ENCODE data around the gene SRY. TPM values are rescaled to one million over a fixed set of nuclear protein-coding genes. Genes with fewer than 3 reads are reported as not detected.
A peak's percentile ranks its signal among the peaks of the same experiment; 100 is the strongest.

SRY gene
- total RNA-seq, 5 donors from 2014 or later (not counting 1 experiment from before 2014, with no cell fraction given), result not detected

- Histone ChIP-seq H3K4me3 (ENCODE audit: control insufficient read depth in 1 of 2, extremely low read depth in 1 of 2, low read length in 1 of 2) (no peak overlapping the region), H3K9me3 (no peaks in the 10 kb centered on the region), H3K27ac (ENCODE audit: low read length) (no peak overlapping the region), H3K27me3 (replicated peaks in 1 of 2; ENCODE audit: control insufficient read depth in 2 of 2, extremely low read depth in 1 of 2, insufficient read depth in 2 of 2, low read length in 1 of 2) (no peaks in the 10 kb centered on the region), H3K4me1 (ENCODE audit: control insufficient read depth in 1 of 2, extremely low read depth in 1 of 2, insufficient read depth in 2 of 2, low read length in 2 of 2) (no peaks in the 10 kb centered on the region), H3K36me3 (ENCODE audit: control insufficient read depth in 2 of 2, extremely low read depth in 1 of 2, insufficient read depth in 1 of 2, low read length in 1 of 2) (no peaks in the 10 kb centered on the region)
- Mint-ChIP-seq H3K9me3 (no peaks in the 10 kb centered on the region), H3K27ac (no peak overlapping the region), H3K27me3 (no peaks in the 10 kb centered on the region), H3K4me3 (no peak overlapping the region), H3K4me1 (peaks cover 0 to 5% (median 0%) of the 10 kb centered on the region in 3 donors), H3K36me3 (no peaks in the 10 kb centered on the region)
- peak in 1 of 35 experiments; percentile 2 for DNase-seq
- WGBS (ENCODE audit: insufficient coverage), result no CpG with 5 or more reads among the region's 2 CpGs
- POLR2A ChIA-PET, result no interaction called here
- no peak for ATAC-seq (replicated peaks in 1 of 4)
- CTCF ChIA-PET, result no interaction called here
Observed at GRCh38 chrY:2800246-2800645, 12.8 kb upstream of the SRY start.

GRCh38 chrY:2797991-2798390, 10.5 kb upstream of the SRY start:
- Mint-ChIP-seq H3K36me3 (no peaks in the 10 kb centered on the region), H3K4me1 (peaks cover 0 to 5% (median 0%) of the 10 kb centered on the region in 3 donors), H3K27ac (no peak overlapping the region), H3K4me3 (no peak overlapping the region), H3K9me3 (no peaks in the 10 kb centered on the region), H3K27me3 (peaks cover 0 to 5% of the 10 kb centered on the region in 2 donors)
- ChIA-PET POLR2A (no interaction called here), CTCF (no interaction called here)
- no peaks in the 10 kb centered on the region for H3K4me1 ChIP-seq (ENCODE audit: control insufficient read depth in 1 of 2, extremely low read depth in 1 of 2, insufficient read depth in 2 of 2, low read length in 2 of 2)
- no peak overlapping the region for H3K27ac ChIP-seq (ENCODE audit: low read length)
- no peaks in the 10 kb centered on the region for H3K36me3 ChIP-seq (ENCODE audit: control insufficient read depth in 2 of 2, extremely low read depth in 1 of 2, insufficient read depth in 1 of 2, low read length in 1 of 2)
- DNase-seq, result no peak
- no peaks in the 10 kb centered on the region for H3K27me3 ChIP-seq (replicated peaks in 1 of 2; ENCODE audit: control insufficient read depth in 2 of 2, extremely low read depth in 1 of 2, insufficient read depth in 2 of 2, low read length in 1 of 2)
- no peak for ATAC-seq (replicated peaks in 1 of 4)
- H3K4me3 ChIP-seq (ENCODE audit: control insufficient read depth in 1 of 2, extremely low read depth in 1 of 2, low read length in 1 of 2), result no peak overlapping the region
- no peaks in the 10 kb centered on the region for H3K9me3 ChIP-seq

GRCh38 chrY:2796977-2797523, 9.6 kb upstream of the SRY start:
- no peak for ATAC-seq (replicated peaks in 1 of 4)

GRCh38 chrY:2789756-2790155, 2.3 kb upstream of the SRY start:
- DNase-seq (no peak), ATAC-seq (replicated peaks in 1 of 4) (no peak)
- H3K4me1 Mint-ChIP-seq, result peaks cover 0 to 8% (median 0%) of the 10 kb centered on the region in 3 donors
- WGBS (ENCODE audit: insufficient coverage), result 44% methylated on average over 10 of the region's 33 CpGs
- no peak overlapping the region for H3K27ac Mint-ChIP-seq
- Histone ChIP-seq H3K9me3 (no peaks in the 10 kb centered on the region), H3K27ac (ENCODE audit: low read length) (no peak overlapping the region), H3K36me3 (ENCODE audit: control insufficient read depth in 2 of 2, extremely low read depth in 1 of 2, insufficient read depth in 1 of 2, low read length in 1 of 2) (no peaks in the 10 kb centered on the region), H3K4me3 (ENCODE audit: control insufficient read depth in 1 of 2, extremely low read depth in 1 of 2, low read length in 1 of 2) (no peak overlapping the region), H3K4me1 (ENCODE audit: control insufficient read depth in 1 of 2, extremely low read depth in 1 of 2, insufficient read depth in 2 of 2, low read length in 2 of 2) (peaks cover 0 to 6% of the 10 kb centered on the region in 2 experiments), H3K27me3 (replicated peaks in 1 of 2; ENCODE audit: control insufficient read depth in 2 of 2, extremely low read depth in 1 of 2, insufficient read depth in 2 of 2, low read length in 1 of 2) (peaks cover 0 to 16% of the 10 kb centered on the region in 2 experiments)
- H3K27me3 Mint-ChIP-seq, result peaks cover 0 to 46% of the 10 kb centered on the region in 2 donors
- no peak overlapping the region for H3K4me3 Mint-ChIP-seq
- peaks cover 4% of the 10 kb centered on the region for H3K36me3 Mint-ChIP-seq
- ChIA-PET CTCF (no interaction called here), POLR2A (no interaction called here)
- no peaks in the 10 kb centered on the region for H3K9me3 Mint-ChIP-seq

More at GRCh38 chrY:2796977-2797523, 9.6 kb upstream of the SRY start:
- H3K36me3 Mint-ChIP-seq, result no peaks in the 10 kb centered on the region
- H3K27me3 Mint-ChIP-seq, result peaks cover 0 to 8% of the 10 kb centered on the region in 2 donors
- ChIA-PET POLR2A (no interaction called here), CTCF (no interaction called here)
- Histone ChIP-seq H3K4me1 (ENCODE audit: control insufficient read depth in 1 of 2, extremely low read depth in 1 of 2, insufficient read depth in 2 of 2, low read length in 2 of 2) (no peaks in the 10 kb centered on the region), H3K27ac (ENCODE audit: low read length) (no peak overlapping the region), H3K9me3 (no peaks in the 10 kb centered on the region), H3K27me3 (replicated peaks in 1 of 2; ENCODE audit: control insufficient read depth in 2 of 2, extremely low read depth in 1 of 2, insufficient read depth in 2 of 2, low read length in 1 of 2) (no peaks in the 10 kb centered on the region), H3K4me3 (ENCODE audit: control insufficient read depth in 1 of 2, extremely low read depth in 1 of 2, low read length in 1 of 2) (no peak overlapping the region), H3K36me3 (ENCODE audit: control insufficient read depth in 2 of 2, extremely low read depth in 1 of 2, insufficient read depth in 1 of 2, low read length in 1 of 2) (no peaks in the 10 kb centered on the region)
- H3K9me3 Mint-ChIP-seq, result no peaks in the 10 kb centered on the region
- H3K4me1 Mint-ChIP-seq, result no peaks in the 10 kb centered on the region
- WGBS (ENCODE audit: insufficient coverage), result no CpG with 5 or more reads among the region's 7 CpGs
- no peak overlapping the region for H3K27ac Mint-ChIP-seq
- no peak for DNase-seq
- H3K4me3 Mint-ChIP-seq, result no peak overlapping the region

GRCh38 chrY:2786876-2787512, 488 bp downstream of the SRY start:
- no peak overlapping the region for H3K27ac ChIP-seq (ENCODE audit: low read length)
- H3K4me3 ChIP-seq (ENCODE audit: control insufficient read depth in 1 of 2, extremely low read depth in 1 of 2, low read length in 1 of 2), result no peak overlapping the region
- CTCF ChIA-PET, result no interaction called here
- H3K4me1 ChIP-seq (ENCODE audit: control insufficient read depth in 1 of 2, extremely low read depth in 1 of 2, insufficient read depth in 2 of 2, low read length in 2 of 2), result peaks cover 0 to 6% of the 10 kb centered on the region in 2 experiments
- Mint-ChIP-seq H3K27ac (no peak overlapping the region), H3K4me1 (peaks cover 0 to 8% (median 0%) of the 10 kb centered on the region in 3 donors), H3K9me3 (no peaks in the 10 kb centered on the region), H3K36me3 (peaks cover 4% of the 10 kb centered on the region), H3K4me3 (no peak overlapping the region), H3K27me3 (peaks cover 0 to 39% of the 10 kb centered on the region in 2 donors)
- ATAC-seq (replicated peaks in 1 of 4), result no peak
- no peak for DNase-seq
- H3K9me3 ChIP-seq, result no peaks in the 10 kb centered on the region
- WGBS (ENCODE audit: insufficient coverage), result 56% methylated on average over 14 of the region's 28 CpGs
- POLR2A ChIA-PET, result no interaction called here
- H3K27me3 ChIP-seq (replicated peaks in 1 of 2; ENCODE audit: control insufficient read depth in 2 of 2, extremely low read depth in 1 of 2, insufficient read depth in 2 of 2, low read length in 1 of 2), result peaks cover 0 to 16% of the 10 kb centered on the region in 2 experiments
- no peaks in the 10 kb centered on the region for H3K36me3 ChIP-seq (ENCODE audit: control insufficient read depth in 2 of 2, extremely low read depth in 1 of 2, insufficient read depth in 1 of 2, low read length in 1 of 2)

Other genes starting within 250 kb of the SRY start
- 100 to 1,000 TPM in 3 of 5 donors, 1 to 10 TPM in 1, not detected in 1; 1.3 to 445 (median 405) TPM for gene RPS4Y1, start 53.9 kb upstream of the SRY start, total RNA-seq
- 10 to 100 TPM in 3 of 5 donors, under 1 TPM in 1, not detected in 1; 0.06 to 27.4 (median 24.9) TPM for gene ZFY, start 147.7 kb upstream of the SRY start, total RNA-seq

All from T-cell (primary cell).